Keratinocyte (primary cell): Measurements from ENCODE around the gene WWC1.

ENCODE experiments used
- EZH2 ChIP-seq: IDR thresholded peaks from one replicate; pipeline ENCODE4 v1.6.1; 2012; ENCODE audit warnings: inconsistent platforms, mild to moderate bottlenecking, low read length, moderate library complexity
- TF ChIP-seq, protein P1 (sequence below), 3 experiments: IDR thresholded peaks in 1 of 3; conservative IDR thresholded peaks in 1 of 3; optimal IDR thresholded peaks in 1 of 3; 2 replicates in 2 of 3; 3 replicates in 1 of 3; pipeline versions ENCODE3 to v1.5.1; 2011; ENCODE audit warnings: low read length in 3 of 3, mild to moderate bottlenecking in 3 of 3, moderate library complexity in 2 of 3, control low read depth in 1 of 3, inconsistent platforms in 1 of 3; ENCODE audit not compliant: insufficient read depth in 2 of 3; ENCODE audit errors: extremely low read depth in 1 of 3

- TF ChIP-seq, protein P1, sequence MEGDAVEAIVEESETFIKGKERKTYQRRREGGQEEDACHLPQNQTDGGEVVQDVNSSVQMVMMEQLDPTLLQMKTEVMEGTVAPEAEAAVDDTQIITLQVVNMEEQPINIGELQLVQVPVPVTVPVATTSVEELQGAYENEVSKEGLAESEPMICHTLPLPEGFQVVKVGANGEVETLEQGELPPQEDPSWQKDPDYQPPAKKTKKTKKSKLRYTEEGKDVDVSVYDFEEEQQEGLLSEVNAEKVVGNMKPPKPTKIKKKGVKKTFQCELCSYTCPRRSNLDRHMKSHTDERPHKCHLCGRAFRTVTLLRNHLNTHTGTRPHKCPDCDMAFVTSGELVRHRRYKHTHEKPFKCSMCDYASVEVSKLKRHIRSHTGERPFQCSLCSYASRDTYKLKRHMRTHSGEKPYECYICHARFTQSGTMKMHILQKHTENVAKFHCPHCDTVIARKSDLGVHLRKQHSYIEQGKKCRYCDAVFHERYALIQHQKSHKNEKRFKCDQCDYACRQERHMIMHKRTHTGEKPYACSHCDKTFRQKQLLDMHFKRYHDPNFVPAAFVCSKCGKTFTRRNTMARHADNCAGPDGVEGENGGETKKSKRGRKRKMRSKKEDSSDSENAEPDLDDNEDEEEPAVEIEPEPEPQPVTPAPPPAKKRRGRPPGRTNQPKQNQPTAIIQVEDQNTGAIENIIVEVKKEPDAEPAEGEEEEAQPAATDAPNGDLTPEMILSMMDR (optimal IDR thresholded peaks at IDR 0.05 in 1 of 3, IDR thresholded peaks at IDR 0.05 in 1 of 3, conservative IDR thresholded peaks at IDR 0.05 in 1 of 3; ENCODE audit: extremely low read depth in 1 of 3, insufficient read depth in 2 of 3, low read length in 3 of 3): no peak
- TF ChIP-seq EZH2: no peak
Observed at GRCh38 chr5:168366116-168366515, 74.7 kb downstream of the WWC1 start.
